ENCODE results near the gene CRIP2. TPM values are rescaled to one million over a fixed set of nuclear protein-coding genes. Genes with fewer than 3 reads are reported as not detected.
A peak's percentile ranks its signal among the peaks of the same experiment; 100 is the strongest.

The CRIP2 gene
- total and polyA plus RNA-seq, 2 of the 4 experiments (the other 2 are of a cell fraction), result 18.1 to 123 TPM

- no peaks in the 10 kb centered on the region; the same call in 1 of the 2 replicates for H3K27me3 ChIP-seq (ENCODE audit: control insufficient read depth, insufficient read depth, low read length)
- intact Hi-C loops (cut with micrococcal nuclease), result loop anchor here (5.0 kb wide), 1 partner anchor 35 kb away; the partner anchor contains the start of gene TEDC1
- H3K4ac ChIP-seq (ENCODE audit: low read depth, low read length), result no peak overlapping the region
- H3K23ac ChIP-seq (ENCODE audit: low read depth, low read length), result no peak overlapping the region
- H3K36me3 ChIP-seq (ENCODE audit: control insufficient read depth, insufficient read depth, low read length), result no peaks in the 10 kb centered on the region
- H2BK20ac ChIP-seq (ENCODE audit: low read depth, low read length), result no peak overlapping the region
- no peak overlapping the region for H2BK5ac ChIP-seq (ENCODE audit: low read depth, low read length, poor library complexity, severe bottlenecking)
- peak overlapping the region; percentile 85 for H2AK9ac ChIP-seq (replicated peaks; ENCODE audit: low read depth, low read length, poor library complexity)
- H3K9me1 ChIP-seq (ENCODE audit: insufficient read depth, low read length), result no peaks in the 10 kb centered on the region
- H3K4me3 ChIP-seq (ENCODE audit: insufficient read depth, low read depth, low read length), result peak overlapping the region; percentile 57
- ChIA-PET CTCF (no interaction called here), POLR2A (ENCODE audit: unreplicated experiment) (no interaction called here)
- H2BK15ac ChIP-seq (ENCODE audit: low read depth, low read length), result no peak overlapping the region
- H3K9me3 ChIP-seq (ENCODE audit: control insufficient read depth, insufficient read depth, low read length), result no peaks in the 10 kb centered on the region
- H4K8ac ChIP-seq (ENCODE audit: low read depth in 2 of 2, low read length in 2 of 2), result no peak overlapping the region
- peak; percentile 1; the same call in 1 of the 2 replicates for ATAC-seq (ENCODE audit: low read depth)
- H2AFZ ChIP-seq (replicated peaks; ENCODE audit: low read length, poor library complexity), result peak overlapping the region; percentile 96
- dilution Hi-C loops (cut with HindIII; ENCODE audit: low sequenced_read_pairs, unreplicated experiment), result no loop called here
- peaks cover 9% of the 10 kb centered on the region; the same call in 1 of the 2 replicates for H3K4me1 ChIP-seq (ENCODE audit: control insufficient read depth, insufficient read depth, low read length)
- peak overlapping the region; percentile 83 for H3K4me2 ChIP-seq (ENCODE audit: low read depth, low read length)
- H3K14ac ChIP-seq (replicated peaks; ENCODE audit: low read depth, low read length), result 0 out of 2 replicates have a peak overlapping the region, but pooled peaks have one; percentile 3
- peak overlapping the region; percentile 46 for H3K9ac ChIP-seq (ENCODE audit: low read depth, low read length)
- H2AK5ac ChIP-seq (ENCODE audit: low read depth, low read length), result no peak overlapping the region
- H3K18ac ChIP-seq (ENCODE audit: low read depth, low read length), result no peak overlapping the region
- no peaks in the 10 kb centered on the region for H3K79me1 ChIP-seq (ENCODE audit: low read depth in 1 of 2, low read length in 2 of 2)
- BruUV-seq (replicated peaks), result no TSS peak
- H3K27ac ChIP-seq (ENCODE audit: insufficient read depth, low read length), result no peak overlapping the region
- WGBS, 2 experiments (ENCODE audit: extremely low coverage in 2 of 2, insufficient read length in 1 of 2), result 4% methylated on average over 9 of the region's 48 CpGs; no CpG with 5 or more reads in 1 of the 2 experiments
- H4K5ac ChIP-seq (ENCODE audit: low read depth, low read length), result no peak overlapping the region
- TF ChIP-seq RCOR1 (IDR thresholded peaks at IDR 0.05; ENCODE audit: insufficient replicate concordance, low read length) (no peak), USF2 (IDR thresholded peaks at IDR 0.05; ENCODE audit: low read depth, low read length) (no peak), BHLHE40 (IDR thresholded peaks at IDR 0.05; ENCODE audit: low read depth, low read length) (no peak), SMC3 (IDR thresholded peaks at IDR 0.05; ENCODE audit: low read depth, low read length) (no peak), RAD21 (IDR thresholded peaks at IDR 0.05; ENCODE audit: low read length) (no peak), ELK1 (IDR thresholded peaks at IDR 0.05; ENCODE audit: borderline replicate concordance, low read depth, low read length) (no peak), MAFK (IDR thresholded peaks at IDR 0.05; ENCODE audit: low read depth, low read length) (no peak), CEBPB (IDR thresholded peaks at IDR 0.05; ENCODE audit: low read depth, low read length) (no peak), CHD1 (IDR thresholded peaks at IDR 0.05; ENCODE audit: low read depth, low read length) (no peak), RFX5 (IDR thresholded peaks at IDR 0.05; ENCODE audit: low read depth, low read length) (no peak)
- H4K91ac ChIP-seq (ENCODE audit: insufficient read depth, low read depth, low read length), result no peak overlapping the region
- in situ Hi-C loops (cut with MboI; ENCODE audit: low sequenced_read_pairs), result no loop called here
- H4K20me1 ChIP-seq (ENCODE audit: insufficient read depth, low read length), result 0 out of 2 replicates have a peak, but pooled peaks cover 3% of the 10 kb centered on the region
- H3K56ac ChIP-seq (ENCODE audit: extremely low read depth, insufficient read depth, low read length), result no peak overlapping the region
- H2BK120ac ChIP-seq (ENCODE audit: low read depth, low read length), result no peak overlapping the region
- DNase-seq, result no peak
Observed at GRCh38 chr14:105526776-105527380, 52.3 kb downstream of the CRIP2 start.
